MM.1S (cell line): ENCODE measurements around the gene DCDC2.

Experiments used
- DNase-seq: peaks from one replicate; pipeline ENCODE4 v3.0.0-alpha.2; 2015
- H2AFZ ChIP-seq: fragments of 300-600 bp; sonication (generic); 2 replicates; pipeline ENCODE4 v1.6.0; 2016; ENCODE audit warnings: antibody characterized with exemption, low read length
- H3F3A ChIP-seq: fragments of 300-600 bp; sonication (generic); 2 replicates; pipeline ENCODE4 v1.6.1; 2016; ENCODE audit warnings: mild to moderate bottlenecking, antibody characterized with exemption, low read length, moderate library complexity, mixed read lengths; ENCODE audit not compliant: insufficient read depth
- H3K27ac ChIP-seq: fragments of 300-600 bp; sonication (generic); 2 replicates; pipeline ENCODE4 v1.5.1; 2016; ENCODE audit warnings: mild to moderate bottlenecking, low read length
- H3K27me3 ChIP-seq: fragments of 300-600 bp; sonication (generic); replicated peaks from 2 replicates; pipeline ENCODE4 v1.6.0; 2016; ENCODE audit warnings: low read length; ENCODE audit not compliant: insufficient read depth
- H3K36me3 ChIP-seq: fragments of 300-600 bp; sonication (generic); replicated peaks from 2 replicates; pipeline ENCODE4 v1.6.1; 2016; ENCODE audit warnings: mild to moderate bottlenecking, low read length, mixed read lengths; ENCODE audit not compliant: insufficient read depth
- H3K4me1 ChIP-seq: fragments of 300-600 bp; sonication (generic); 2 replicates; pipeline ENCODE4 v1.6.1; 2016; ENCODE audit warnings: low read length, mixed read lengths
- H3K4me2 ChIP-seq: fragments of 300-600 bp; sonication (generic); 2 replicates; pipeline ENCODE4 v1.6.0; 2016; ENCODE audit warnings: low read depth, low read length
- H3K4me3 ChIP-seq: fragments of 300-600 bp; sonication (generic); 2 replicates; pipeline ENCODE4 v1.5.1; 2016; ENCODE audit warnings: low read length, mixed read lengths
- H3K79me2 ChIP-seq: fragments of 300-600 bp; sonication (generic); 2 replicates; pipeline ENCODE4 v1.6.1; 2016; ENCODE audit warnings: mixed run types, low read length, mixed read lengths
- H3K9ac ChIP-seq: fragments of 300-600 bp; sonication (generic); 2 replicates; pipeline ENCODE4 v1.6.1; 2016; ENCODE audit warnings: low read length, mixed read lengths
- H3K9me2 ChIP-seq: fragments of 300-600 bp; sonication (generic); replicated peaks from 2 replicates; pipeline ENCODE4 v1.6.1; 2016; ENCODE audit warnings: mild to moderate bottlenecking, low read length, mixed read lengths; ENCODE audit not compliant: insufficient read depth
- H3K9me3 ChIP-seq: fragments of 300-600 bp; sonication (generic); replicated peaks from 2 replicates; pipeline ENCODE4 v1.6.1; 2016; ENCODE audit warnings: mild to moderate bottlenecking, low read length, mixed read lengths; ENCODE audit not compliant: insufficient read depth
- H4K20me1 ChIP-seq: fragments of 300-600 bp; sonication (generic); 2 replicates; pipeline ENCODE4 v1.6.1; 2016; ENCODE audit warnings: mild to moderate bottlenecking, low read length, moderate library complexity, mixed read lengths; ENCODE audit not compliant: insufficient read depth
- EZH2 ChIP-seq: fragments of 300-600 bp; sonication (generic); optimal IDR thresholded peaks from 2 replicates; pipeline ENCODE3; 2017; ENCODE audit warnings: low read depth, mild to moderate bottlenecking, antibody characterized with exemption, low read length, mixed read lengths
- EZH2phosphoT487 ChIP-seq: fragments of 300-600 bp; sonication (generic); IDR thresholded peaks from 2 replicates; pipeline ENCODE4 v1.6.1; 2018; ENCODE audit warnings: antibody characterized with exemption, low read length
- TF ChIP-seq, protein P1 (sequence below): fragments of 300-600 bp; sonication (generic); IDR thresholded peaks from 2 replicates; pipeline ENCODE4 v1.5.1; 2016; ENCODE audit warnings: antibody characterized with exemption, low read length, mixed read lengths

Gene DCDC2

DNA sequence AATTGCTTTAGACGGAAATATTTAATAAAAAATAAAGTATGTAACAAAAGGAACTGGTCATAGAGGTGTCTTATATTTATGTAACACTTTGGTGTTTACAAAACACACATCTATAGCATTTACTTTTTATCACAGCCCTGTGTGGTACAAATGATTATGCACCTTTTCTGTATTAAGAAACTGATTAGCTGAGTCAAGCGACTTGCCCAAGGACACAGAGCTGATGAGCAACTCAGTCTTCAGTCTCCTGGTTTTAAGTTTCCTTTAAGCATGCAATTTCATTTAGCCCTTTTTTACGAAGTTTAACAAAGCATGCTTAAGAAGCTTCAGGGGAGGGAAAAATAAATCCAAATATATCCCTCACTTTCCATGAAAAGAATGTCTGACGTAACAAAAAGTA, 2.5 kb downstream of the DCDC2 start:
- Histone ChIP-seq H2AFZ (no peak overlapping the region), H3K4me2 (no peak overlapping the region), H3F3A (peaks cover 1% of the 10 kb centered on the region; the same call in 1 of the 2 replicates), H3K4me1 (peaks cover 3% of the 10 kb centered on the region; the same call in 1 of the 2 replicates), H3K9ac (no peak overlapping the region), H3K27ac (no peak overlapping the region), H3K9me3 (no peaks in the 10 kb centered on the region), H3K27me3 (no peaks in the 10 kb centered on the region), H3K4me3 (no peak overlapping the region), H3K79me2 (no peaks in the 10 kb centered on the region), H4K20me1 (no peaks in the 10 kb centered on the region), H3K36me3 (no peaks in the 10 kb centered on the region), H3K9me2 (no peaks in the 10 kb centered on the region)
- TF ChIP-seq EZH2 (no peak), EZH2phosphoT487 (no peak)
- TF ChIP-seq, protein P1, sequence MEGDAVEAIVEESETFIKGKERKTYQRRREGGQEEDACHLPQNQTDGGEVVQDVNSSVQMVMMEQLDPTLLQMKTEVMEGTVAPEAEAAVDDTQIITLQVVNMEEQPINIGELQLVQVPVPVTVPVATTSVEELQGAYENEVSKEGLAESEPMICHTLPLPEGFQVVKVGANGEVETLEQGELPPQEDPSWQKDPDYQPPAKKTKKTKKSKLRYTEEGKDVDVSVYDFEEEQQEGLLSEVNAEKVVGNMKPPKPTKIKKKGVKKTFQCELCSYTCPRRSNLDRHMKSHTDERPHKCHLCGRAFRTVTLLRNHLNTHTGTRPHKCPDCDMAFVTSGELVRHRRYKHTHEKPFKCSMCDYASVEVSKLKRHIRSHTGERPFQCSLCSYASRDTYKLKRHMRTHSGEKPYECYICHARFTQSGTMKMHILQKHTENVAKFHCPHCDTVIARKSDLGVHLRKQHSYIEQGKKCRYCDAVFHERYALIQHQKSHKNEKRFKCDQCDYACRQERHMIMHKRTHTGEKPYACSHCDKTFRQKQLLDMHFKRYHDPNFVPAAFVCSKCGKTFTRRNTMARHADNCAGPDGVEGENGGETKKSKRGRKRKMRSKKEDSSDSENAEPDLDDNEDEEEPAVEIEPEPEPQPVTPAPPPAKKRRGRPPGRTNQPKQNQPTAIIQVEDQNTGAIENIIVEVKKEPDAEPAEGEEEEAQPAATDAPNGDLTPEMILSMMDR = no peak
- no peak for DNase-seq

DNA sequence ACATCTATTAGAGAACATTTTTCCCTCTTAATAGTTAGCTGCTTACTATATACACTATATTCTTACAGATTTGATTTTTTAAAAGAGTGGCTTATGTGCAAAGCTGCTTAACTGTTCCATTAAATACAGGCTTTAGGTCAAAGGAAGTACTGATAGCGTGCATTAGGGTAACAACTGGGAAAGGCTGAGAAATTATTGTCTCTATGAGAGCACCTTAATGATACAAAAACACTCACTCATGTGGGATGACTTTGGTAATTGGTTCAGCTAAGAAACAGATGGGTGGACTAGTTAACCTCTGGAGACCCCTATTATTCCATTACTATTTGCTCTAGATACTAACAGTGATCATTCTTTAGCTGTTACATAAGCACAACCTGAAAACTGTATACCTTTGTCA, 4.0 kb downstream of the DCDC2 start:
- Histone ChIP-seq H3K27me3 (no peaks in the 10 kb centered on the region), H3K4me3 (no peak overlapping the region), H3K9ac (no peak overlapping the region), H3K4me1 (no peaks in the 10 kb centered on the region), H3K4me2 (no peak overlapping the region), H3K27ac (no peak overlapping the region), H3K36me3 (no peaks in the 10 kb centered on the region), H2AFZ (no peak overlapping the region), H3K79me2 (no peaks in the 10 kb centered on the region), H3K9me3 (no peaks in the 10 kb centered on the region), H3K9me2 (no peaks in the 10 kb centered on the region), H3F3A (no peaks in the 10 kb centered on the region), H4K20me1 (no peaks in the 10 kb centered on the region)
- TF ChIP-seq EZH2phosphoT487 = no peak
- TF ChIP-seq, protein P1 = no peak
- no peak for TF ChIP-seq EZH2
- no peak for DNase-seq

DNA sequence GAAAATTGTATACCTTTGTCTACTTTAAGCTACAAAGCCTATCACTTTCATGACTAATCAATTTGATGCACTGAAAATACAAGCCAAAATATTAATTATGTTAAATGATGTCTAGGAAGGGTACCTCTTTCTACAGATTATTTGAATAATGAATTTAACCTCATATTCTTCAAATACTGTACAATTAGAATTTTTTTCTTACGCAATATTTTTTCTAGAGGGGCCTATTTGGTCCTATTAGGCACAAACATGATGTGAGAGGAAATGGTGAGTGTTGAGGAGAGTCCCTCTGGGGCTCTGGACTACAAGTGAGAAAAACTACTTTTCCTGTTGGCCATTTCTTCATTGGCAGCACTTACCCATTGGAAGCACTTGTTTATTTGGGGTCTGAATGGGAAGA, 5.4 kb downstream of the DCDC2 start:
- no peak for DNase-seq
- no peaks in the 10 kb centered on the region for H3K4me1 ChIP-seq

More for the DNA sequence above, 5.4 kb downstream of the DCDC2 start:
- Histone ChIP-seq H3K9me2 (no peaks in the 10 kb centered on the region), H3K36me3 (no peaks in the 10 kb centered on the region), H3K9ac (no peak overlapping the region), H2AFZ (no peak overlapping the region), H3K79me2 (no peaks in the 10 kb centered on the region), H4K20me1 (no peaks in the 10 kb centered on the region), H3K4me3 (no peak overlapping the region), H3F3A (no peaks in the 10 kb centered on the region), H3K9me3 (no peaks in the 10 kb centered on the region), H3K27ac (no peak overlapping the region), H3K27me3 (no peaks in the 10 kb centered on the region), H3K4me2 (no peak overlapping the region)
- no peak for TF ChIP-seq EZH2phosphoT487
- no peak for TF ChIP-seq EZH2
- TF ChIP-seq, protein P1 = no peak
